A549 (cell line): ENCODE data around the gene SUPT3H. TPM values are rescaled to one million over a fixed set of nuclear protein-coding genes. Genes with fewer than 3 reads are reported as not detected.
"Not testable (repeated sequence)": the region's sequence is repeated elsewhere in the genome, so short reads cannot be mapped to it uniquely, and the experiment has no call there.

Experiments
- ATAC-seq, 2 experiments: fragments of 200-7000 bp in 1 of 2; fragments of >200 bp in 1 of 2; cut with Nextera tagmentation in 1 of 2; cut with Tn5 transposase in 1 of 2; 3 replicates each; pipeline versions ENCODE4 v1.8.0 to v1.9.1; 2018 to 2020; ENCODE audit warnings: mild to moderate bottlenecking in 1 of 2, moderate library complexity in 1 of 2
- CTCF ChIA-PET: fragments of 300-600 bp; sonication (Branson Sonifier 250); formaldehyde crosslinking; extraction: SDS; loops from one replicate; lab custom pipeline; 2021; ENCODE audit warnings: antibody characterized with exemption, inconsistent platforms; lab: Yijun Ruan, JAX
- POLR2A ChIA-PET: fragments of 350-600 bp; formaldehyde crosslinking; extraction: SDS; loops from one replicate; lab custom pipeline; 2021; ENCODE audit warnings: antibody characterized with exemption, inconsistent platforms; lab: Yijun Ruan, JAX
- DNase-seq, 2 experiments: peaks; one replicate each; pipeline versions ENCODE4 v3.0.0 to v3.0.0-alpha.2; 2011 to 2016; ENCODE audit warnings: low read depth in 1 of 2, low spot score in 1 of 2
- FAIRE-seq: peaks from 2 replicates; lab custom pipeline; 2011; peaks lifted over from hg19 to GRCh38; lab: Jason Lieb, UNC
- H3K27ac ChIP-seq, 2 experiments: fragments of >200 bp; sonication (Bioruptor Twin); formaldehyde crosslinking; 3 replicates each; pipeline ENCODE4 v1.5.1; 2016 to 2017
- H3K4me1 ChIP-seq: fragments of >200 bp; sonication (Bioruptor Twin); formaldehyde crosslinking; 3 replicates; pipeline ENCODE4 v1.6.1; 2016
- H3K4me2 ChIP-seq: fragments of >200 bp; sonication (Bioruptor Twin); formaldehyde crosslinking; 3 replicates; pipeline ENCODE4 v1.6.1; 2016
- H3K4me3 ChIP-seq: fragments of >200 bp; sonication (Bioruptor Twin); formaldehyde crosslinking; 3 replicates; pipeline ENCODE4 v1.5.1; 2016
- H3K9me3 ChIP-seq: fragments of >200 bp; sonication (Bioruptor Twin); formaldehyde crosslinking; 3 replicates; pipeline ENCODE4 v1.6.1; 2016
- CEBPB ChIP-seq, 2 experiments: fragments of >200 bp in 1 of 2; sonication (Bioruptor Twin) in 1 of 2; formaldehyde crosslinking in 1 of 2; IDR thresholded peaks; 2 replicates each; pipeline ENCODE4 v1.6.1; 2012 to 2016
- EHF ChIP-seq: fragments of 250-450 bp; sonication (Bioruptor Pico); IDR thresholded peaks from 2 replicates; pipeline ENCODE4 v1.5.0; 2020; ENCODE audit warnings: mild to moderate bottlenecking
- EHMT2 ChIP-seq: fragments of 200-600 bp; sonication (generic); IDR thresholded peaks from 2 replicates; pipeline ENCODE4 v1.6.1; 2016; ENCODE audit warnings: antibody characterized with exemption, low read depth, mild to moderate bottlenecking, moderate library complexity
- EP300 ChIP-seq, 2 experiments: fragments of >200 bp; sonication (Bioruptor Twin); formaldehyde crosslinking; IDR thresholded peaks; 2 replicates in 1 of 2; 3 replicates in 1 of 2; pipeline ENCODE4 v1.6.1; 2016 to 2017
- HES2 ChIP-seq: fragments of >200 bp; sonication (Bioruptor Twin); formaldehyde crosslinking; IDR thresholded peaks from 2 replicates; pipeline ENCODE4 v1.6.1; 2016
- JUN ChIP-seq, 2 experiments: fragments of >200 bp; sonication (Bioruptor Twin); formaldehyde crosslinking; IDR thresholded peaks; 2 replicates in 1 of 2; 3 replicates in 1 of 2; pipeline ENCODE4 v1.6.1; 2016 to 2017
- MAZ ChIP-seq: fragments of 150-350 bp; IDR thresholded peaks from 2 replicates; pipeline ENCODE4 v1.6.1; 2014; ENCODE audit warnings: antibody characterized with exemption, low read depth, low read length, borderline replicate concordance
- PBX3 ChIP-seq: IDR thresholded peaks from 2 replicates; pipeline ENCODE4 v1.6.1; 2012
- PHF8 ChIP-seq: fragments of 200-600 bp; sonication (generic); IDR thresholded peaks from 2 replicates; pipeline ENCODE4 v1.6.1; 2016; ENCODE audit warnings: low read depth, mild to moderate bottlenecking, antibody characterized with exemption, moderate library complexity, borderline replicate concordance
- POLR2AphosphoS2 ChIP-seq: conservative IDR thresholded peaks from 2 replicates; pipeline ENCODE4 v1.6.1; 2012; ENCODE audit warnings: low read length, improper control_type of control experiment, inconsistent platforms
- RNF2 ChIP-seq: fragments of 200-600 bp; sonication (generic); IDR thresholded peaks from 2 replicates; pipeline ENCODE4 v1.6.1; 2016; ENCODE audit warnings: low read depth, mild to moderate bottlenecking, antibody characterized with exemption, moderate library complexity, borderline replicate concordance
- SMC3 ChIP-seq: fragments of >200 bp; sonication (Bioruptor Twin); formaldehyde crosslinking; IDR thresholded peaks from 3 replicates; pipeline ENCODE4 v1.6.1; 2018; ENCODE audit warnings: inconsistent platforms
- ZNF302 ChIP-seq: fragments of 250-450 bp; sonication (Bioruptor Pico); IDR thresholded peaks from 2 replicates; pipeline ENCODE4 v1.9.0; 2021; ENCODE audit warnings: inconsistent platforms, mild to moderate bottlenecking, moderate library complexity
- WGBS: methylation state at CpG from one replicate; pipeline ENCODE4 v1.1.6; 2017; ENCODE audit errors: missing lambda C conversion rate; 5-methylcytosine and 5-hydroxymethylcytosine counted together
- polyA plus RNA-seq, 4 experiments: library from polyadenylated mRNA; depleted of rRNA in 3 of 4; stranded (reverse); fragments of >200 nt; fragmentation: RNase III in 1 of 4; extraction: RNeasy Plus Mini Kit Qiagen cat#74134 plus additional on column Dnase treatment in 1 of 4; gene quantifications; 2 replicates in 3 of 4; 3 replicates in 1 of 4; pipeline ENCODE4 v1.2.3, GENCODE V29; 2011 to 2017
- TF ChIP-seq, protein P1 (sequence below): fragments of 450-650 bp; IDR thresholded peaks from 2 replicates; pipeline ENCODE4 v1.6.1; 2014; ENCODE audit warnings: antibody characterized with exemption
- TF ChIP-seq, protein P2 (sequence below): fragments of 250-450 bp; sonication (Bioruptor Pico); IDR thresholded peaks from 2 replicates; pipeline ENCODE4 v1.5.0; 2020; ENCODE audit warnings: low read depth, mild to moderate bottlenecking, moderate library complexity

The SUPT3H gene
- polyA plus RNA-seq, 2 of the 4 experiments (the other 2 are of a cell fraction) = 4.3 to 6.2 TPM

GRCh38 chr6:44915111-44915510, 462.6 kb downstream of the SUPT3H start:
- DNase-seq (no peak), FAIRE-seq (no peak), ATAC-seq (no peak)
- CTCF ChIA-PET = interaction anchor here (1.3 kb wide), 1 partner anchor 22 kb away, joined by 3 read pairs; no protein-coding TSS in a partner anchor
- H3K4me3 ChIP-seq = no peak overlapping the region
- H3K4me1 ChIP-seq = no peaks in the 10 kb centered on the region
- 55% methylated on average over 2 of the region's 2 CpGs for WGBS
- H3K27ac ChIP-seq = no peak overlapping the region
- POLR2A ChIA-PET = no interaction called here
- no peak for TF ChIP-seq PHF8
- TF ChIP-seq, protein P1, sequence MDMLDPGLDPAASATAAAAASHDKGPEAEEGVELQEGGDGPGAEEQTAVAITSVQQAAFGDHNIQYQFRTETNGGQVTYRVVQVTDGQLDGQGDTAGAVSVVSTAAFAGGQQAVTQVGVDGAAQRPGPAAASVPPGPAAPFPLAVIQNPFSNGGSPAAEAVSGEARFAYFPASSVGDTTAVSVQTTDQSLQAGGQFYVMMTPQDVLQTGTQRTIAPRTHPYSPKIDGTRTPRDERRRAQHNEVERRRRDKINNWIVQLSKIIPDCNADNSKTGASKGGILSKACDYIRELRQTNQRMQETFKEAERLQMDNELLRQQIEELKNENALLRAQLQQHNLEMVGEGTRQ = no peak
- no peak for TF ChIP-seq MAZ
- no peak for TF ChIP-seq EHMT2
- no peak for TF ChIP-seq ZNF302 (CRISPR knock-in tag)
- TF ChIP-seq POLR2AphosphoS2 = no peak
- TF ChIP-seq, protein P2, sequence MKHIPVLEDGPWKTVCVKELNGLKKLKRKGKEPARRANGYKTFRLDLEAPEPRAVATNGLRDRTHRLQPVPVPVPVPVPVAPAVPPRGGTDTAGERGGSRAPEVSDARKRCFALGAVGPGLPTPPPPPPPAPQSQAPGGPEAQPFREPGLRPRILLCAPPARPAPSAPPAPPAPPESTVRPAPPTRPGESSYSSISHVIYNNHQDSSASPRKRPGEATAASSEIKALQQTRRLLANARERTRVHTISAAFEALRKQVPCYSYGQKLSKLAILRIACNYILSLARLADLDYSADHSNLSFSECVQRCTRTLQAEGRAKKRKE (CRISPR knock-in tag) = no peak
- no peak overlapping the region for H3K4me2 ChIP-seq
- H3K9me3 ChIP-seq = no peaks in the 10 kb centered on the region

DNA sequence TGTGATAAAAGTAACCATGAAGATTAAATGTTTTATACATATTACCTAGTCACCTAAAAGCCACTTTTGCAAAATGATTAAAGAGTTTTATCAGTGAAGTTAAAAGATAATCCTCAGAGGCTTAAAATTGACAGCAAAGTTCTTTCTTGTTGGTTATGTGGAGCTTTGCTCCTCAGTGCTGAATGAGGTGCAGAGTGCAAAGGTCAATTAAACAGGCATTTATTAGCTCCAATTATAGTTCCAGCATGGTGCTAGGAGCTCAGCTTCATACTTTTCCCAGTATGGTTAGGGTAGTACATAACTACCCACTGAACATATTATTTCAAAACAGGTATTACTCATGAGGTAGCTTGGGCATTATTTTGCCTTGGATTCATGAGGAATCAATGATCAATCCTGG, 463.6 kb downstream of the SUPT3H start:
- H3K4me2 ChIP-seq = no peak overlapping the region
- FAIRE-seq (no peak), ATAC-seq (no peak), DNase-seq (no peak)
- H3K9me3 ChIP-seq = no peaks in the 10 kb centered on the region
- H3K27ac ChIP-seq = no peak overlapping the region
- H3K4me3 ChIP-seq = no peak overlapping the region
- POLR2A ChIA-PET = no interaction called here
- no peak for TF ChIP-seq SMC3
- TF ChIP-seq JUN (IDR thresholded peaks at IDR 0.05) = no peak
- no peak for TF ChIP-seq RNF2
- no peaks in the 10 kb centered on the region for H3K4me1 ChIP-seq
- CTCF ChIA-PET = no interaction called here

DNA sequence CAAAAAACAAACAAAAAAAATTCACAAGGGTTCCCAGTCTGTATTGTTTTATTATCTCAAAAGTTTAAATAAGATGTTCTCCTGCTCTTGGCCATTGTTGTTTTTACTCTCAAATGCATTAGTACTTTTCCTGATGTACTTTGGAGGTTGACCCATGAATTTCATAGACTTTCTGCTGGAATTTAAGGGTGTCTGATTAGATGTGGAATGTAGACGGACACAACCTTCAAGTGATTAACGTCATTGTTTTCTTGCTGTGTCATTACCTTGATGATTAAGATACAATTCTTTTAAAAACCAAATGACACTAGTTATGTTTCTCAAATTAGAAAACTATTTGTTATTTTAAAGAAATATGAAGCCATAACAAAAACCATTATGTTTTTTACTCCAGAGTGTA, 471.0 kb downstream of the SUPT3H start:
- 67% methylated on average over 2 of the region's 2 CpGs for WGBS
- H3K4me3 ChIP-seq = no peak overlapping the region
- no peak for DNase-seq
- H3K27ac ChIP-seq = no peak overlapping the region
- CTCF ChIA-PET = no interaction called here
- ATAC-seq = no peak
- H3K4me2 ChIP-seq = no peak overlapping the region
- TF ChIP-seq CEBPB (IDR thresholded peaks at IDR 0.05) = no peak
- no peak for TF ChIP-seq EHMT2
- no peak for TF ChIP-seq EHF
- TF ChIP-seq PBX3 = no peak
- no peak for TF ChIP-seq HES2
- no peak for TF ChIP-seq EP300 (IDR thresholded peaks at IDR 0.05)
- no peak for FAIRE-seq
- no peaks in the 10 kb centered on the region for H3K9me3 ChIP-seq
- H3K4me1 ChIP-seq = no peaks in the 10 kb centered on the region
- POLR2A ChIA-PET = no interaction called here

DNA sequence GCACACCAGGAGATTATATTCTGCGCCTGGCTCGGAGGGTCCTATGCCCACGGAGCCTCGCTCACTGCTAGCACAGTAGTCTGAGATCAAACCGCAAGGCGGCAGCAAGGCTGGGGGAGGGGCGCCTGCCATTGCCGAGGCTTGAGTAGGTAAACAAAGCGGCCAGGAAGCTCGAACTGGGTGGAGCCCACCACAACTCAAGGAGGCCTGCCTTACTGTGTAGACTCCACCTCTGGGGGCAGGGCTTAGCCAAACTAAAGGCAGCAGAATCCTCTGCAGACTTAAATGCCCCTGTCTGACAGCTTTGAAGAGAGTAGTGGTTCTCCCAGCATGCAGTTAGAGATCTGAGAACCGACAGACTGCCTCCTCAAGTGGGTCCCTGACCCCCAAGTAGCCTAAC, 477.4 kb downstream of the SUPT3H start:
- DNase-seq, H3K4me2 ChIP-seq, H3K4me3 ChIP-seq, H3K9me3 ChIP-seq, H3K4me1 ChIP-seq, POLR2A ChIA-PET, CTCF ChIA-PET, ATAC-seq, FAIRE-seq, H3K27ac ChIP-seq: not testable (repeated sequence)
- WGBS = 43% methylated on average over 3 of the region's 11 CpGs
